HG03108 (cell line): Measurements from ENCODE around the gene DYRK1B.

Source experiments
- ATAC-seq: cut with Tn5 transposase; IDR thresholded peaks from one replicate; pipeline ENCODE4 v1.9.1; 2021; ENCODE audit warnings: moderate library complexity; ENCODE audit not compliant: unreplicated experiment

DYRK1B gene

DNA sequence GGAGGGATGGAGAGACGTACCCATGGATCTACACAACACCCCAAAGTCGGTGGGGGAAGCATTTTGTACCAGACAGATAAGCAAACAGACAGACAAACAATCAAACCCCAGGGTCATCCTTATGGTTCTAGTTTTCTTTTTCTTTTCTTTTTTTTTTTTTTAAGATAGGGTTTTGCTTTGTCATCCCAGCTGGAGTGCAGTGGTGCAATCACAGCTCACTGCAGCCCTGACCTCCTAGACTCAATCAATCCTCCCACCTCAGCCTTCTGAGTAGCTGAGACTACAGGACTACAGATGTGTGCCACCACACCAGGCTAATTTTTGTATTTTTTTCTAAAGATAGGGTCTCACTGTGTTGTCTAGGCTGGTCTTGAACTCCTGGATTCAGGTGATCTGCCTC, 30.2 kb upstream of the DYRK1B start:
- no peak for ATAC-seq

GRCh38 chr19:39858541-39858940, 24.6 kb upstream of the DYRK1B start:
- ATAC-seq, result no peak

GRCh38 chr19:39852882-39853281, 18.9 kb upstream of the DYRK1B start:
- ATAC-seq, result no peak

GRCh38 chr19:39850892-39851291, 16.9 kb upstream of the DYRK1B start:
- no peak for ATAC-seq

- no peak for ATAC-seq
Observed at GRCh38 chr19:39848392-39848791, 14.4 kb upstream of the DYRK1B start.

GRCh38 chr19:39847525-39847924, 13.6 kb upstream of the DYRK1B start:
- ATAC-seq, result no peak

DNA sequence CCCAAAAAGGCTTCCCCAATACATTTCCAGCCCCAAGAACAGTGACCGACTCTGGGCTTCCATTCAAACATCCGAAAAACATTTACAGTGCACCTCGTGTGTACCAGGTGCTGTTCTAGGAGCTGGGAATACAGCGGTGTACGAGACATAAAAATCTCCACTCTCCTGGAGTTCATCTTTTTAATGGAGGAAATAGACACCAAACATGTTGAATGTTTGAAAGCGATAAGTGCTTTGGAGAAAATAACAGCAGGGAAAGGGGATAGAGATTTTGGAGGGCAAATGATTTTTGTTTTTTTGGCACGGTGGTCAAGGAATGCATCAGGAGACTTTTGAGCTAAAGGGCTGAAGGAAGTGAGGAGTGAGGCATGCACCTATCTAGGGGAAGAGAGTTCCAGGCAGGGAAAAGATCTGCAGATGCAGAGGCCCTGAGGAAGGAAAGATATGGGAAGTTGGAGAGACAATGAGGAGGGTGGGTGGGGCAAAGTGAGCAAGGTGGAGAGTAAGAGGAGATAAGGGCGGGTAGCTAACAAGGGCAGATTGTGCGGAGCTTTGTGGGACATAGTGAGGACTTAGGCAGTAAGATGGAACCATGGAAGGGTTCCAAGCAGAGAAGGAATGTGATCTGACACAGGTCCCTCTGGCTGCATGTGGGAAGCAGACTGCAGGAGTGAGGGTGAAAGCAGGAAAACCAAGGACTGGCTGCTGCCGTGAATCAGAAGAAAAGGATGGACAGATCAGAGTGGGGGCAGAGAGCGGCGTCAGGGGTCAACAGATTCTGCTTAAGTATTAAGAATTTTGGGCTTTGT, 12.9 kb upstream of the DYRK1B start:
- ATAC-seq, result no peak

- ATAC-seq, result peak; percentile 73
Observed at GRCh38 chr19:39845933-39846677, 12.1 kb upstream of the DYRK1B start, which contains the start of gene FBL. FBL (minus strand) TSS chr19:39846379; CDS start chr19:39846300, 79 bp downstream.

GRCh38 chr19:39845584-39845932, 11.6 kb upstream of the DYRK1B start:
- no peak for ATAC-seq

DNA sequence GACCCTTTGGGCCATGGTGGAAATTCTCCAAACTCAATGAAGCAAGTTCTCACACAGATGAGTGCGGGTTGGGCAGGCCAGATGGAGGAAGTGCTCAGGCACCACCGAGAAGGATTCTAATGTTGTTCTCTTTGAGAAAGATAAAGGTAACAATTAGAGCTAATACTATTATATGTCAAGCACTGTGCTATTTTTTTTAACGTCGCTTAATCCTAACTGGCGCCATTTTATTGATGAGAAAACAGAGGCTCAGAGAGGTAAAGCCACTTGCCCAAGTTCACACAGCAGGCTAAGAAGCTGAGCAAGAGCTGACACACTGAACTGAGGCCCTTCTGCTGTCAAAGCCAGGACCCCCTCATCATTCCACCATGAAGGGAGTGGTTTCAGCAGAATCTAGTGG, 11.2 kb upstream of the DYRK1B start:
- ATAC-seq, result no peak

DNA sequence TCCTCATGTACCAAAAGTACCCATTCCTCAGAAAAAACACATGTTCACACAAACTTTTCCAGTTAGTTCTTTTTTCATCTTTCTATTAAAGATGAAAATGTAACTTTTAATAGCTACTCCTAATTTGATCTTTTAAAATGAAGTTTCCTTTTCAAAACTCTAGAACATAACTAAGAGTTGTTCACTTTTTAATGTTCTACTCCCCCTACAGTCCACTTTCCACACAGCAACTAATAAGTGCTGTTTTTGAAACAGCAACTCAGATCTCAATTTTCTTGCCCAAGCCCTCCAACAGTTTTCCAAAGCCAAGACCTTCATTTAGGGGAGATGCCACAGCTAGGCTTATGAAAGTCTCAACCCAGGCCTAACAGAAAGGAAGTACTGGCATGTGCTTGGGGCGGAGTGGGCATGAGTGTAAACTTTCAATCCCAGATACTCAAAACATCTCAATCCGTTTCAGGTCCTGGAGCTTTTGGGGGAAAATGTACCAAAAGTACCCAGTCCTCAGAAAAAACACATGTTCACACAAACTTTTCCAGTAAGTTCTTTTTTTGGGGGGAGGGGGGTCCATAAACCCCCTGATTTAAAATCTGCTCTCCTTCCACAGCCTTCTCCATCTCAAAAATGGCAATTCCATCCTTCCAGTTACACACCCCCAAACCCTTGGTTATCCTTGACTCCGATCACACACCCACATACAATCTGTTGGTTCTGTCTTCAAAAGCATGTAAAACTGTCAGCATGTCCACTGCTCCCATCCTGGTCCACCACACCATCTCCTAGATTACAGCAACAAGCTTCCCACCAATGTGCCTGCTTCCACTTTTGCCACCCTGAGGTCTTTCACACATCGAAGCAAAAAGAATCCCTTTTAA, 10.2 kb upstream of the DYRK1B start:
- no peak for ATAC-seq

DNA sequence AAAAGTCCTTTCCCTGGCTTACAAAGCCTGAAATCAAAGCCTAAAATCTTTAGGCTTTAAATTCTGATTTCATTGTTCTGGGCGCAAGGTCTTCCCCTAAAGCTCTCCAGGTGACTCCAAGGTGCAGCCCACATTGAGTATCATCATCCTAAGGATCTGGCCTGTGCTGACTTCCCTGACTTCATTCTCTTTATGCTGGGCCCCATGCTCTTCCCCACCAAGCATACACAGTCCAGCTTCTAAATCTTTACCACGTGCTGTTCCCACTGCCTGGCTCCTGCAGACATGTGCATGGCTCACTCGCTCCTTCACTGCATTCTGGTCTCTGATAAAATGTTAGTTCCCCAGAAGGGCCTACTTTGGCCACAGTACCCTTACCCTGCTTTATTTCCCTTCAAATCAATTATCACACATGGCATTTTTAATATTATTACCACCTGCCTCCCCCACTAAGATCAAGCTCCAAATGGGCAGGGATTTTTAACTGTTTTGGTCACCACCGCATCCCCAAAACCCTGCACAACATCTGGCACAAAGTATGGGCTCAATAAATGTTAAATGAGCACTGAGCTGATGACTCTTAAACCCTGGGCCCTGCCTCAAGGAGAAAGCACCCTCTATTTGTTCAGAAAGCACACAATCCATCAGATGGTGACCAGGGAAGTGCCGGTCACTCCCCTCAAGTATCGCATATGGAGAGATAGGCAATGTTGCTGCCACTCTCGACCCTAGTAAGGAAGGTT, 8.9 kb upstream of the DYRK1B start:
- no peak for ATAC-seq

DNA sequence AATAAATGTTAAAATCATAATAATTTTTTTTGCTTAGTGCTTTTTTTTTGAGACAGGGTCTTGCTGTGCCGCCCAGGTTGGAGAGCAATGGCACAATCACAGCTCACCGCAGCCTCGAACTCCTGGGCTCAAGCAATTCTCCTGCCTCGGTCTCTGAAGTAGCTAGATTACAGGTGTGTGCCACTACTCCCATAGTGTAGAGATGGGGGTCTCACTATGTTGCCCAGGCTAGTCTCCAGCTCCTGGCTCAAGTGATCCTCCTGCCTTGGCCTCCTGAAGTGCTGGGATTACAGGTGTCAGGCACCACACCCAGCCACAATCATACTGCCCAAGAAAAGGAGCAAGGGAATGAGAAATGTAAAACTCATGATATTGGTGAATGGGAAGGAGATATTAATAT, 7.1 kb upstream of the DYRK1B start:
- ATAC-seq, result no peak

DNA sequence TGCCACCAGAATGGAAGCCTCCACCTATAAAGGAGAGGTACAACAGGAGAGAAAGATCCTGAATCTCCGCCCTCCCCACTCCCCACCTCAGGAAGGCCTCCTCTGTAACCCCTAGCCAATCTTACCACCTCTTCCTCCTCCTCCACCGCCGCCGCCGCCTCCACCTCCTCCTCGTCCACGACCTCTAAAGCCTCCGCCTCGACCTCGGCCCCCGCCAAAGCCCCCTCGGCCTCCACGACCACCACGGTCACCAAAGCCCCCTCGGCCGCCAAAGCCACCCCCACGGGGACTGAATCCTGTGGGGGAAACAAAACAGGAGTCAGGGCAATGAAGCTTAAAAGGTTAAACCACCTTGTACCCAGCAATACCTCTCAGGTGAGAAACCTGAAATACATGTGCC, 6.5 kb upstream of the DYRK1B start:
- no peak for ATAC-seq

DNA sequence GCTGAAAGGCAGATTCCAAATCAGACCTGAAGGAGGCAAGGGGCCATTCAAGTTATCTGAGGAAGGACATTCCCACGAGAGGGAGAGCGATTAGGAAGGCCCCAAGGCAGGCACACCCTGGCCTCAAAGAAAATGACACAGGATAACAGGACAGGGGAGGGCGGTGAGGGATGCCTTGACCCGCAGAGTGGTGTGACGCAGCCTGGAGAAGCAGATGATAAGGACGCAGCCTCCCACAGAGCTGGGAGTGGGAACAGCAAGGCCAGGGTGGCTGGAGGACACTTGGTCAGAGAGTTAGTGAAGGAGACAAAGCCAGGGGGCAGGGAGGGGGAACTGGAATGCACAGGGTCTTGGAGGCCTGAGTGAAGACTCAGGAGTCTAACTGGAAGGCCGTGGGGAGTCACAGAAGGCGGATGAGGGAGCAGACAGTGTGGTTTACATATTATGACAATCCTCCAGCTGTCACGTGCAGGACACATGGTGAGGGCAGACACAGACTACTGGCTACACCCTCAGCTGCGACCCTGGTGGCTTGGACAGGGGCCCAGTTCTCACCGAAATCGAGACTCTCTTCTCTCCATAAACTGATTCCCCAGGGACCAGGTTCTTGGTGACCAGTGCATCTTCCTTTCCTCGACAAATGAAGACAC, 5.8 kb upstream of the DYRK1B start:
- no peak for ATAC-seq

GRCh38 chr19:39838569-39838968, 4.6 kb upstream of the DYRK1B start:
- ATAC-seq, result no peak

- no peak for ATAC-seq
Observed at GRCh38 chr19:39837978-39838377, 4.0 kb upstream of the DYRK1B start.

- no peak for ATAC-seq
Observed at GRCh38 chr19:39834287-39834841, 402 bp upstream of the DYRK1B start.

- no peak for ATAC-seq
Observed at GRCh38 chr19:39833160-39833463, 850 bp downstream of the DYRK1B start.
